IMR-90 (cell line): ENCODE data around the gene ACTR1A. TPM values are rescaled to one million over a fixed set of nuclear protein-coding genes. Genes with fewer than 3 reads are reported as not detected.

Experiments used
- ATAC-seq: fragments of 200-7000 bp; cut with Tn5 transposase; 2 replicates; pipeline ENCODE4 v1.9.1; 2020; ENCODE audit warnings: low read depth, mild to moderate bottlenecking, moderate library complexity
- BruUV-seq: library from RNA; stranded (reverse); fragments of 400-500 nt; replicated peaks from 2 replicates; lab custom pipeline; 2021; lab: Mats Ljungman, UMichigan
- CTCF ChIA-PET: fragments of 300-600 bp; formaldehyde crosslinking; extraction: SDS; loops from one replicate; lab custom pipeline; 2021; ENCODE audit warnings: antibody characterized with exemption; lab: Yijun Ruan, JAX
- POLR2A ChIA-PET: fragments of 300-600 bp; sonication (Branson Sonifier 250); formaldehyde crosslinking; loops from one replicate; lab custom pipeline; 2022; ENCODE audit warnings: antibody characterized with exemption; ENCODE audit not compliant: unreplicated experiment; lab: Charles Lee
- DNase-seq: peaks from one replicate; pipeline ENCODE4 v3.0.0; 2013
- H2AFZ ChIP-seq: replicated peaks from 2 replicates; pipeline ENCODE3; 2013; ENCODE audit warnings: low read length, mild to moderate bottlenecking; ENCODE audit not compliant: poor library complexity
- H2AK5ac ChIP-seq: 2 replicates; pipeline ENCODE4 v1.6.1; 2013; ENCODE audit warnings: low read depth, low read length, inconsistent platforms
- H2AK9ac ChIP-seq: replicated peaks from 2 replicates; pipeline ENCODE3; 2013; ENCODE audit warnings: mild to moderate bottlenecking, low read depth, low read length, moderate library complexity; ENCODE audit not compliant: poor library complexity
- H2BK120ac ChIP-seq: 2 replicates; pipeline ENCODE4 v1.6.1; 2013; ENCODE audit warnings: low read depth, low read length, inconsistent platforms
- H2BK15ac ChIP-seq: 3 replicates; pipeline ENCODE4 v1.6.1; 2013; ENCODE audit warnings: low read depth, low read length, inconsistent platforms
- H2BK20ac ChIP-seq: 2 replicates; pipeline ENCODE4 v1.6.1; 2013; ENCODE audit warnings: low read depth, mild to moderate bottlenecking, inconsistent platforms, low read length, moderate library complexity
- H2BK5ac ChIP-seq: 2 replicates; pipeline ENCODE4 v1.6.1; 2013; ENCODE audit warnings: mild to moderate bottlenecking, low read depth, low read length, inconsistent platforms; ENCODE audit not compliant: poor library complexity, severe bottlenecking
- H3K14ac ChIP-seq: replicated peaks from 2 replicates; pipeline ENCODE4 v1.6.1; 2013; ENCODE audit warnings: low read depth, low read length, inconsistent platforms
- H3K18ac ChIP-seq: 2 replicates; pipeline ENCODE4 v1.6.1; 2013; ENCODE audit warnings: low read depth, low read length, control low read depth
- H3K23ac ChIP-seq: 2 replicates; pipeline ENCODE4 v1.6.1; 2013; ENCODE audit warnings: low read depth, low read length, inconsistent platforms
- H3K27ac ChIP-seq: 2 replicates; pipeline ENCODE4 v1.5.1; 2013; ENCODE audit warnings: mild to moderate bottlenecking, control low read depth, low read length; ENCODE audit not compliant: insufficient read depth
- H3K27me3 ChIP-seq: 2 replicates; pipeline ENCODE4 v1.6.1; 2013; ENCODE audit warnings: low read length; ENCODE audit not compliant: control insufficient read depth, insufficient read depth
- H3K36me3 ChIP-seq: 2 replicates; pipeline ENCODE4 v1.6.1; 2013; ENCODE audit warnings: low read length, mixed read lengths; ENCODE audit not compliant: control insufficient read depth, insufficient read depth
- H3K4ac ChIP-seq: 2 replicates; pipeline ENCODE4 v1.6.1; 2013; ENCODE audit warnings: low read depth, low read length, inconsistent platforms
- H3K4me1 ChIP-seq: 2 replicates; pipeline ENCODE4 v1.6.1; 2013; ENCODE audit warnings: low read length, mixed read lengths; ENCODE audit not compliant: control insufficient read depth, insufficient read depth
- H3K4me2 ChIP-seq: 2 replicates; pipeline ENCODE4 v1.6.1; 2013; ENCODE audit warnings: low read depth, mild to moderate bottlenecking, control low read depth, low read length, moderate library complexity
- H3K4me3 ChIP-seq: 2 replicates; pipeline ENCODE4 v1.5.1; 2013; ENCODE audit warnings: low read depth, mild to moderate bottlenecking, control low read depth, low read length, moderate library complexity; ENCODE audit not compliant: insufficient read depth
- H3K56ac ChIP-seq: 2 replicates; pipeline ENCODE4 v1.6.1; 2013; ENCODE audit warnings: low read length, inconsistent platforms; ENCODE audit not compliant: insufficient read depth; ENCODE audit errors: extremely low read depth
- H3K79me1 ChIP-seq, 2 experiments: 2 replicates each; pipeline ENCODE4 v1.6.1; 2013; ENCODE audit warnings: low read length in 2 of 2, inconsistent platforms in 1 of 2, low read depth in 1 of 2
- H3K9ac ChIP-seq: 2 replicates; pipeline ENCODE4 v1.6.1; 2013; ENCODE audit warnings: low read depth, low read length, control low read depth
- H3K9me1 ChIP-seq: 2 replicates; pipeline ENCODE4 v1.6.1; 2013; ENCODE audit warnings: low read length, inconsistent platforms; ENCODE audit not compliant: insufficient read depth
- H3K9me3 ChIP-seq: 2 replicates; pipeline ENCODE4 v1.6.1; 2013; ENCODE audit warnings: low read length; ENCODE audit not compliant: control insufficient read depth, insufficient read depth
- H4K20me1 ChIP-seq: 2 replicates; pipeline ENCODE4 v1.6.1; 2013; ENCODE audit warnings: low read length, inconsistent platforms; ENCODE audit not compliant: insufficient read depth
- H4K5ac ChIP-seq: 2 replicates; pipeline ENCODE4 v1.6.1; 2013; ENCODE audit warnings: mild to moderate bottlenecking, low read depth, low read length, control low read depth
- H4K8ac ChIP-seq, 2 experiments: 2 replicates each; pipeline ENCODE4 v1.6.1; 2013; ENCODE audit warnings: low read depth in 2 of 2, low read length in 2 of 2, control low read depth in 1 of 2, inconsistent platforms in 1 of 2
- H4K91ac ChIP-seq: 2 replicates; pipeline ENCODE4 v1.6.1; 2013; ENCODE audit warnings: low read depth, low read length, inconsistent platforms; ENCODE audit not compliant: insufficient read depth
- BHLHE40 ChIP-seq: fragments of 150-350 bp; IDR thresholded peaks from 2 replicates; pipeline ENCODE4 v1.6.1; 2016; ENCODE audit warnings: mild to moderate bottlenecking, low read depth, low read length
- CEBPB ChIP-seq: IDR thresholded peaks from 2 replicates; pipeline ENCODE4 v1.6.1; 2012; ENCODE audit warnings: low read depth, low read length, improper control_type of control experiment
- CHD1 ChIP-seq: IDR thresholded peaks from 2 replicates; pipeline ENCODE4 v1.6.1; 2012; ENCODE audit warnings: low read depth, low read length, improper control_type of control experiment
- ELK1 ChIP-seq: fragments of 150-350 bp; IDR thresholded peaks from 2 replicates; pipeline ENCODE4 v1.6.1; 2016; ENCODE audit warnings: low read depth, mild to moderate bottlenecking, low read length, moderate library complexity, borderline replicate concordance
- MAFK ChIP-seq: IDR thresholded peaks from 2 replicates; pipeline ENCODE4 v1.6.1; 2012; ENCODE audit warnings: low read depth, low read length, improper control_type of control experiment
- MAZ ChIP-seq: IDR thresholded peaks from 2 replicates; pipeline ENCODE4 v1.6.1; 2012; ENCODE audit warnings: low read depth, mild to moderate bottlenecking, low read length, improper control_type of control experiment, moderate library complexity, borderline replicate concordance
- NFE2L2 ChIP-seq: fragments of 150-350 bp; IDR thresholded peaks from 2 replicates; pipeline ENCODE4 v1.6.1; 2016; ENCODE audit warnings: low read depth, mild to moderate bottlenecking, low read length
- POLR2A ChIP-seq: IDR thresholded peaks from 2 replicates; pipeline ENCODE4 v1.6.1; 2012; ENCODE audit warnings: mild to moderate bottlenecking, low read depth, low read length
- RAD21 ChIP-seq: IDR thresholded peaks from 2 replicates; pipeline ENCODE4 v1.6.1; 2012; ENCODE audit warnings: low read length, improper control_type of control experiment
- RCOR1 ChIP-seq: IDR thresholded peaks from 2 replicates; pipeline ENCODE4 v1.6.1; 2012; ENCODE audit warnings: mild to moderate bottlenecking, low read length, improper control_type of control experiment; ENCODE audit not compliant: insufficient replicate concordance
- RFX5 ChIP-seq: IDR thresholded peaks from 2 replicates; pipeline ENCODE4 v1.8.0; 2012; ENCODE audit warnings: low read depth, mild to moderate bottlenecking, low read length, moderate library complexity
- SMC3 ChIP-seq: fragments of 150-350 bp; IDR thresholded peaks from 2 replicates; pipeline ENCODE4 v1.6.1; 2016; ENCODE audit warnings: low read depth, mild to moderate bottlenecking, antibody characterized with exemption, low read length, moderate library complexity
- USF2 ChIP-seq: fragments of 150-350 bp; IDR thresholded peaks from 2 replicates; pipeline ENCODE4 v1.6.1; 2017; ENCODE audit warnings: mild to moderate bottlenecking, antibody characterized with exemption, low read length, low read depth
- WGBS, 2 experiments: methylation state at CpG; one replicate each; pipeline versions ENCODE4 v1.1.5 to v1.1.7; 2013; ENCODE audit warnings: missing lambda C conversion rate in 2 of 2; ENCODE audit not compliant: insufficient read length in 1 of 2; ENCODE audit errors: extremely low coverage in 2 of 2; 5-methylcytosine and 5-hydroxymethylcytosine counted together
- dilution Hi-C: fragments of 300-500 bp; cut with HindIII; formaldehyde crosslinking; loops from one replicate; pipeline ENCODE4 v1.14.3; 2018; ENCODE audit warnings: low sequenced_read_pairs; ENCODE audit not compliant: unreplicated experiment
- in situ Hi-C: fragments of 300-500 bp; cut with MboI; formaldehyde crosslinking; loops from 3 replicates; pipeline ENCODE4 v1.14.3; 2019; ENCODE audit warnings: low sequenced_read_pairs, inconsistent platforms, mixed read lengths
- intact Hi-C: fragments of 100-400 bp; cut with micrococcal nuclease; formaldehyde crosslinking; loops from 2 replicates; pipeline ENCODE4 v1.10.0; 2022
- polyA plus RNA-seq, 3 experiments: library from polyadenylated mRNA; depleted of rRNA; stranded (reverse); fragments of >200 nt; gene quantifications; 2 replicates each; pipeline ENCODE4 v1.2.3, GENCODE V29; 2012; ENCODE audit warnings: low replicate concordance in 1 of 3
- total RNA-seq: library from RNA; depleted of rRNA; stranded (reverse); fragments of >200 nt; gene quantifications from 2 replicates; pipeline ENCODE4 v1.2.3, GENCODE V29; 2012

ACTR1A gene
- total and polyA plus RNA-seq, 2 of the 4 experiments (the other 2 are of a cell fraction) = 142 to 157 TPM

GRCh38 chr10:102444851-102445250, 57.7 kb downstream of the ACTR1A start:
- no peak overlapping the region for H4K5ac ChIP-seq
- no peak overlapping the region for H2BK5ac ChIP-seq
- no peak overlapping the region for H3K56ac ChIP-seq
- H3K36me3 ChIP-seq = no peaks in the 10 kb centered on the region
- no TSS peak for BruUV-seq
- POLR2A ChIA-PET = no interaction called here
- CTCF ChIA-PET = interaction anchor here (0.6 kb wide), 1 partner anchor 17 kb away, joined by 4 read pairs; no protein-coding TSS in a partner anchor
- H3K4me3 ChIP-seq = no peak overlapping the region
- H2AK5ac ChIP-seq = no peak overlapping the region
- no peak overlapping the region for H3K23ac ChIP-seq
- 0 out of 4 replicates have a peak, but pooled peaks cover under 1% of the 10 kb centered on the region in 2 experiments for H3K79me1 ChIP-seq
- H3K9me1 ChIP-seq = peaks cover 5% of the 10 kb centered on the region; the same call in 1 of the 2 replicates
- H2BK20ac ChIP-seq = no peak overlapping the region
- H2AK9ac ChIP-seq = no peak overlapping the region
- peaks cover 5% of the 10 kb centered on the region for H3K27me3 ChIP-seq
- WGBS, 2 experiments = no CpG with 5 or more reads among the region's 2 CpGs
- no peak overlapping the region for H3K4me2 ChIP-seq
- no peak overlapping the region for H3K4ac ChIP-seq
- H2BK15ac ChIP-seq = no peak overlapping the region
- H3K4me1 ChIP-seq = no peaks in the 10 kb centered on the region
- H4K20me1 ChIP-seq = no peaks in the 10 kb centered on the region
- no peak for TF ChIP-seq USF2
- TF ChIP-seq ELK1 = no peak
- TF ChIP-seq MAFK = no peak
- no peak for TF ChIP-seq BHLHE40
- no peak for TF ChIP-seq RFX5
- TF ChIP-seq SMC3 = no peak
- no peak for TF ChIP-seq CEBPB
- no peak for TF ChIP-seq RCOR1
- TF ChIP-seq CHD1 = no peak
- no peak for TF ChIP-seq NFE2L2
- no peak for TF ChIP-seq POLR2A
- TF ChIP-seq RAD21 = no peak
- TF ChIP-seq MAZ = no peak
- H3K9me3 ChIP-seq = no peaks in the 10 kb centered on the region
- H4K91ac ChIP-seq = no peak overlapping the region
- dilution Hi-C loops = no loop called here
- H3K14ac ChIP-seq = no peak overlapping the region
- DNase-seq = no peak
- H4K8ac ChIP-seq = no peak overlapping the region
- H3K18ac ChIP-seq = no peak overlapping the region
- no peak overlapping the region for H3K9ac ChIP-seq
- no peak for ATAC-seq
- in situ Hi-C loops = no loop called here
- intact Hi-C loops = no loop called here
- no peak overlapping the region for H2AFZ ChIP-seq
- H2BK120ac ChIP-seq = no peak overlapping the region
- no peak overlapping the region for H3K27ac ChIP-seq
